ENCODE results near the gene FCAMR.
A peak's percentile ranks its signal among the peaks of the same experiment; 100 is the strongest.

Gene FCAMR

GRCh38 chr1:206958144-206958543 is 12.1 kb downstream of the FCAMR start:
- no peak for DNase-seq (ENCODE audit: low read depth)

- DNase-seq (ENCODE audit: low read depth): no peak
Measured at GRCh38 chr1:206957639-206958038, 12.6 kb downstream of the FCAMR start.

- peak; percentile 43 for DNase-seq (ENCODE audit: low read depth)
Measured at GRCh38 chr1:206955476-206956451, 14.5 kb downstream of the FCAMR start.

- DNase-seq (ENCODE audit: low read depth): no peak
Measured at GRCh38 chr1:206954459-206955342, 15.6 kb downstream of the FCAMR start.

- DNase-seq (ENCODE audit: low read depth): no peak
Measured at GRCh38 chr1:206953626-206954025, 16.6 kb downstream of the FCAMR start.

DNA sequence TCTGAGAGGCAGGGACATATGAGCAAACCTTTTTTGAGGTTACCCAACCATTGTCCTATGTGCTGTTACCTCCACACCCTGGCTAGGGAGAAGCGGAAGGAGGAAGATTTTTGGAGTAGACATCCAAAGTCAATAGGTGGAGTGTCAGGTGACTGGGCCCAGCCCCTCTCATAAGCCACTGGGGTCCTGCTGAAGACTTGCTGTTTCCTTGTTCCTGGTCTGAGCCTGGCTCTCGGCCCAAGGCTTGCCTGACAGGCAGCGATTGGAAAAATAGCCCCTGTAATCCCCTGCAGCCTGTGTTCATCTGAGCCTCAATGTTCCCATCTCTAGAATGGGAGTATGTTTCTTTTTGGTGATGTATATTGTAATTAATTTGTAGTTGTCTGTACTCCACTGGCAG is 17.1 kb downstream of the FCAMR start:
- DNase-seq (ENCODE audit: low read depth): no peak

DNA sequence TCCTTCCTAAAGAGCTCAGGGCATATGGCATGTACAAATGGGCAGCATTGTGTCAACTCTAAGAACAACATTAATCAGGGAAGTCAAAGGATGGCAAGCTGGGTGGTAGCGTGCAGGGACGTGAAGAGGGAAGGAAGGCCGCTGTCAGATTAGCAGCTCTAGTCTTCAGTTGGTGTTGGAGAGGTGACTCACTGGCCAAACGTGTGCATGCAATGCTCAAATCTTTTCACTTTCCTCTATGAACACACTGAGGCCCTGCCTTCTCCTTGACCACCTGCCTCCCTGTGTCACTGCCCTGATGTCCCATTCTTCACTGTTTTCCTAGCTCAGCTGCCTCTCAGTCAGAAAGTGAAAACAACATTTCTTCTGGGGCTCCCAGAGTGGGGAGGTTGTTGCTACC is 18.1 kb downstream of the FCAMR start:
- no peak for DNase-seq (ENCODE audit: low read depth)

GRCh38 chr1:206951318-206952100 is 18.8 kb downstream of the FCAMR start:
- no peak for DNase-seq (ENCODE audit: low read depth)

- DNase-seq (ENCODE audit: low read depth): no peak
Measured at GRCh38 chr1:206949641-206950040, 20.6 kb downstream of the FCAMR start.

DNA sequence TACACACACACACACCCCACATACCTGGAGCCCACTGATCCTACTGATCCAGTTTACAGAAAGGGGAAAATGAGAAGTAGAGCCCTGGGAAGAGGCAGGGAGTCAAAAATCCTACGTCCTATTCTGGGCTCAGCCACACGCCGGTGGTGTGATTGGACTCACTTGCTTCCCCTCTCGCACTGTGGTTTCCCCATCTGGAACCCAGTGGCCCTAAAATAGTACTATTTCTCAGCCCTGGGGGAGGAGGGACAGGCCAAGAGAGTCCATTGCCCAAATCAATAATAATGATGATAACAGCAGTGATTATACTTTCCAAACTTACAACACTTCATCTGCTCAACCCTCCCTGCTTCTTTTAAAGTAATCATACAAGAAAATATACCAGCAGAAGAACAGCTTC is 21.1 kb downstream of the FCAMR start:
- no peak for DNase-seq (ENCODE audit: low read depth)

- no peak for DNase-seq (ENCODE audit: low read depth)
Measured at GRCh38 chr1:206947255-206947654, 23.0 kb downstream of the FCAMR start.

- no peak for DNase-seq (ENCODE audit: low read depth)
Measured at GRCh38 chr1:206946261-206946660, 24.0 kb downstream of the FCAMR start, which contains the start of gene PIGR. PIGR (minus strand) TSS chr1:206946466; CDS start chr1:206940531, 5,935 bp downstream.

GRCh38 chr1:206945779-206946178 is 24.5 kb downstream of the FCAMR start:
- DNase-seq (ENCODE audit: low read depth): no peak

GRCh38 chr1:206944703-206945102 is 25.6 kb downstream of the FCAMR start:
- DNase-seq (ENCODE audit: low read depth): no peak

- DNase-seq (ENCODE audit: low read depth): no peak
Measured at GRCh38 chr1:206941766-206942418, 28.4 kb downstream of the FCAMR start.

- DNase-seq (ENCODE audit: low read depth): no peak
Measured at GRCh38 chr1:206940588-206940936, 29.7 kb downstream of the FCAMR start.

GRCh38 chr1:206939841-206940587 is 30.2 kb downstream of the FCAMR start:
- no peak for DNase-seq (ENCODE audit: low read depth)

- no peak for DNase-seq (ENCODE audit: low read depth)
Measured at GRCh38 chr1:206939131-206939530, 31.1 kb downstream of the FCAMR start.

- no peak for DNase-seq (ENCODE audit: low read depth)
Measured at GRCh38 chr1:206937425-206937824, 32.8 kb downstream of the FCAMR start.

- DNase-seq (ENCODE audit: low read depth): no peak
Measured at GRCh38 chr1:206935491-206936067, 34.7 kb downstream of the FCAMR start.
